OCI-LY3 (cell line): ENCODE results near the gene LRP2.

Source experiments
- H2AFZ ChIP-seq: fragments of 200-600, 300-600 bp; shearing (Covaris generic); 2 replicates; pipeline ENCODE4 v1.6.0; 2014; ENCODE audit warnings: antibody characterized with exemption, low read depth, low read length
- H3K27ac ChIP-seq: fragments of 200-600, 300-600 bp; sonication (generic); 2 replicates; pipeline ENCODE4 v1.5.1; 2014; ENCODE audit warnings: mild to moderate bottlenecking, low read length, moderate library complexity, mixed read lengths
- H3K27me3 ChIP-seq: fragments of 200-600, 300-600 bp; sonication (generic); 2 replicates; pipeline ENCODE4 v1.6.1; 2014; ENCODE audit warnings: low read depth, low read length, mixed read lengths
- H3K36me3 ChIP-seq: fragments of 200-600, 300-600 bp; sonication (generic); replicated peaks from 2 replicates; pipeline ENCODE3; 2014; ENCODE audit warnings: low read depth, low read length, mixed read lengths
- H3K4me1 ChIP-seq: fragments of 300-600, 200-600 bp; sonication (generic); 2 replicates; pipeline ENCODE4 v1.6.1; 2014; ENCODE audit warnings: low read length, mixed read lengths
- H3K4me2 ChIP-seq: fragments of 200-600, 300-600 bp; sonication (generic); 2 replicates; pipeline ENCODE4 v1.6.1; 2014; ENCODE audit warnings: low read length, mixed read lengths
- H3K4me3 ChIP-seq: fragments of 300-600, 200-600 bp; sonication (generic); 2 replicates; pipeline ENCODE4 v1.5.1; 2014; ENCODE audit warnings: antibody characterized with exemption, mild to moderate bottlenecking, low read length, moderate library complexity
- H3K79me2 ChIP-seq: fragments of 300-600, 200-600 bp; shearing (Covaris generic); 2 replicates; pipeline ENCODE4 v1.6.1; 2014; ENCODE audit warnings: mild to moderate bottlenecking, low read length, mixed read lengths
- H3K9ac ChIP-seq: fragments of 300-600, 200-600 bp; shearing (Covaris generic); 2 replicates; pipeline ENCODE4 v1.6.0; 2014; ENCODE audit warnings: mild to moderate bottlenecking, low read length, moderate library complexity
- H3K9me3 ChIP-seq: fragments of 200-600, 300-600 bp; shearing (Covaris generic); 2 replicates; pipeline ENCODE4 v1.6.1; 2014; ENCODE audit warnings: low read length, mixed read lengths; ENCODE audit not compliant: insufficient read depth
- H4K20me1 ChIP-seq: fragments of 200-600, 300-600 bp; sonication (generic); 2 replicates; pipeline ENCODE4 v1.6.1; 2016; ENCODE audit warnings: low read length, mixed read lengths; ENCODE audit not compliant: insufficient read depth
- CTCF ChIP-seq: fragments of 200-600, 300-600 bp; sonication (generic); IDR thresholded peaks from 2 replicates; pipeline ENCODE4 v1.5.1; 2014; ENCODE audit warnings: antibody characterized with exemption, low read length, low read depth
- EZH2phosphoT487 ChIP-seq: fragments of 200-600 bp; shearing (Covaris generic); IDR thresholded peaks from 2 replicates; pipeline ENCODE4 v1.6.1; 2018; ENCODE audit warnings: antibody characterized with exemption, mixed run types, low read depth

Gene LRP2

GRCh38 chr2:169091256-169091655 is 271.1 kb downstream of the LRP2 start:
- Histone ChIP-seq H3K27me3 (no peaks in the 10 kb centered on the region), H4K20me1 (no peaks in the 10 kb centered on the region), H3K27ac (no peak overlapping the region), H3K79me2 (no peaks in the 10 kb centered on the region), H3K4me3 (no peak overlapping the region), H3K9me3 (no peaks in the 10 kb centered on the region), H3K9ac (no peak overlapping the region), H2AFZ (no peak overlapping the region), H3K36me3 (peaks cover 4% of the 10 kb centered on the region), H3K4me2 (no peak overlapping the region), H3K4me1 (peaks cover 32% of the 10 kb centered on the region)
- no peak for TF ChIP-seq CTCF
- TF ChIP-seq EZH2phosphoT487 = no peak

- H3K27ac ChIP-seq = no peak overlapping the region
- H3K9ac ChIP-seq = no peak overlapping the region
- peaks cover 24% of the 10 kb centered on the region for H3K4me1 ChIP-seq
- no peaks in the 10 kb centered on the region for H3K27me3 ChIP-seq
- no peak overlapping the region for H3K4me2 ChIP-seq
- no peaks in the 10 kb centered on the region for H3K79me2 ChIP-seq
- no peak overlapping the region for H3K4me3 ChIP-seq
- peaks cover 4% of the 10 kb centered on the region for H3K36me3 ChIP-seq
- no peaks in the 10 kb centered on the region for H4K20me1 ChIP-seq
- no peak overlapping the region for H2AFZ ChIP-seq
- H3K9me3 ChIP-seq = no peaks in the 10 kb centered on the region
- TF ChIP-seq CTCF (no peak), EZH2phosphoT487 (no peak)
Measured at GRCh38 chr2:169090133-169090820, 272.1 kb downstream of the LRP2 start.

DNA sequence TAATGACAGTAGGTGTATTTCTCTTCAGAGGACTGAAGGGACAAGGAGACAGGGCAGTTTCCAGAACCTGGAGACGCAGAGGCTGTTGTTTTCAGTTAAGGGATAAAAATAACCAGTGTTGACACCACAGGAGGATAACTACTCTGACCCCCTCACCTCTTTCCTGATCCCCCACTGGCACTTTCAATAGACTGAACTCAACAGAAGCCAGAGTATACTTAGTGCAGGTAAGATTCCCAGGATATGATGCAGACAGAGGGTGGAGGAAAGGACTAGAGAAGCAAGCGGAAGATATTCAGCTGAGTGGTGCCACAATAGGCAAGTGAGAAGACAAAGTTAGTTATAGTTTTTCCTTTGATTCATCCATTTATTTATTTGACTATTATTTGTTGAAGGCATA is 273.2 kb downstream of the LRP2 start:
- no peak overlapping the region for H3K9ac ChIP-seq
- H3K27ac ChIP-seq = no peak overlapping the region
- H3K27me3 ChIP-seq = no peaks in the 10 kb centered on the region
- H3K36me3 ChIP-seq = peaks cover 10% of the 10 kb centered on the region
- H3K4me2 ChIP-seq = no peak overlapping the region
- H2AFZ ChIP-seq = no peak overlapping the region
- no peak for TF ChIP-seq EZH2phosphoT487
- TF ChIP-seq CTCF = no peak
- peaks cover 13% of the 10 kb centered on the region for H3K4me1 ChIP-seq
- no peaks in the 10 kb centered on the region for H3K79me2 ChIP-seq
- H3K4me3 ChIP-seq = no peak overlapping the region
- no peaks in the 10 kb centered on the region for H4K20me1 ChIP-seq
- peaks cover 9% of the 10 kb centered on the region; the same call in 1 of the 2 replicates for H3K9me3 ChIP-seq

DNA sequence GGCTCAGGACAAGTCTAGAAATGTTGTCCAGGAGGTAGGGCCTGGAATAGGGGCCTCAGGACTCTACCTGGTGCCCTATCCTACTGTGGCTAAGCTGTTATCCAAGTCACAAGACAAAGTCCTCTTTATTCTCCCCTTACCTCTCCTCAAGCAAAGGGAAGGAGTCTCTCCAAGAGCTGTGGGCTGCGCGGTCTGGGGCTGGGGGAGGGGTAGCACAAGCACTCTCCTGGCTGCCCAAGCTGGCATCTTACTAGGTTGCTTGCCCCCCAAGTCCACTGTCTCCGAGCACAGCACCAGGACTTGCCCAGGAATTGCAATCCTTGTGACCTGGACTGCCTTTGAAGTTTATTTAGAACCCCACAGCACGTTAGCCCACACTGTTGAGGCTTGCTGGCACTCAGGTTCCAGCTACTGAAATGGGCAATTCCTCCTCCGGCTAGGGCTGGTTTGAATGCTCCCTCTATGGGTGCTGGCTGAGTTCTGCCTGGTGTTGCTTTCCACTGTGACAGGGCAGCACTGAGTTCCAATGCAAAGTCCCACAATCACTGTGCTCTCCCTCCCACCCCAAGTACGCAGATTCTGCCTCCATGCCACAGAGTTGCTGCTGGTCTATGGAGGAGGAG is 274.5 kb downstream of the LRP2 start:
- no peak overlapping the region for H3K4me3 ChIP-seq
- H3K4me2 ChIP-seq = no peak overlapping the region
- H3K27me3 ChIP-seq = no peaks in the 10 kb centered on the region
- TF ChIP-seq CTCF = no peak
- TF ChIP-seq EZH2phosphoT487 = no peak
- no peak overlapping the region for H2AFZ ChIP-seq
- peaks cover 8% of the 10 kb centered on the region for H3K4me1 ChIP-seq
- H3K79me2 ChIP-seq = no peaks in the 10 kb centered on the region
- H4K20me1 ChIP-seq = no peaks in the 10 kb centered on the region
- H3K27ac ChIP-seq = no peak overlapping the region
- peaks cover 15% of the 10 kb centered on the region; the same call in 1 of the 2 replicates for H3K9me3 ChIP-seq
- no peak overlapping the region for H3K9ac ChIP-seq
- peaks cover 9% of the 10 kb centered on the region for H3K36me3 ChIP-seq
